HL-60 (cell line): ENCODE data around the gene SLC29A3.
A peak's percentile ranks its signal among the peaks of the same experiment; 100 is the strongest.
"Not testable (repeated sequence)": the region's sequence is repeated elsewhere in the genome, so short reads cannot be mapped to it uniquely, and the experiment has no call there.

Source experiments
- DNase-seq, 2 experiments: peaks; one replicate each; pipeline ENCODE4 v3.0.0-alpha.2; 2010 to 2020; ENCODE audit warnings: low read depth in 1 of 2, low spot score in 1 of 2
- H3K27ac ChIP-seq: fragments of 250-450 bp; sonication (Bioruptor Pico); replicated peaks from 2 replicates; pipeline ENCODE4 v1.5.1; 2020; ENCODE audit warnings: mild to moderate bottlenecking, moderate library complexity
- H3K27me3 ChIP-seq: fragments of 250-450 bp; sonication (Bioruptor Pico); 2 replicates; pipeline ENCODE4 v1.5.1; 2021; ENCODE audit warnings: mild to moderate bottlenecking, moderate library complexity; ENCODE audit not compliant: insufficient read depth, poor library complexity, severe bottlenecking
- H3K4me3 ChIP-seq: replicated peaks from 2 replicates; pipeline ENCODE4 v1.5.1; 2011; ENCODE audit warnings: mild to moderate bottlenecking, control low read depth, low read length; ENCODE audit not compliant: insufficient read depth
- GABPA ChIP-seq: IDR thresholded peaks from 2 replicates; pipeline ENCODE4 v1.6.1; 2012; ENCODE audit warnings: low read depth
- POLR2AphosphoS5 ChIP-seq: IDR thresholded peaks from 2 replicates; pipeline ENCODE4 v1.6.1; 2012; ENCODE audit warnings: low read depth
- SPI1 ChIP-seq: IDR thresholded peaks from 2 replicates; pipeline ENCODE4 v1.6.1; 2012; ENCODE audit warnings: low read depth, mild to moderate bottlenecking, borderline replicate concordance
- TF ChIP-seq, protein P1 (sequence below): IDR thresholded peaks from one replicate; pipeline ENCODE4 v1.5.1; 2011; ENCODE audit warnings: low read length, control low read depth, inconsistent platforms; ENCODE audit not compliant: insufficient read depth
- TF ChIP-seq, protein P2 (sequence below): IDR thresholded peaks from 2 replicates; pipeline ENCODE4 v1.6.1; 2012; ENCODE audit warnings: low read depth; ENCODE audit not compliant: insufficient replicate concordance

The SLC29A3 gene

DNA sequence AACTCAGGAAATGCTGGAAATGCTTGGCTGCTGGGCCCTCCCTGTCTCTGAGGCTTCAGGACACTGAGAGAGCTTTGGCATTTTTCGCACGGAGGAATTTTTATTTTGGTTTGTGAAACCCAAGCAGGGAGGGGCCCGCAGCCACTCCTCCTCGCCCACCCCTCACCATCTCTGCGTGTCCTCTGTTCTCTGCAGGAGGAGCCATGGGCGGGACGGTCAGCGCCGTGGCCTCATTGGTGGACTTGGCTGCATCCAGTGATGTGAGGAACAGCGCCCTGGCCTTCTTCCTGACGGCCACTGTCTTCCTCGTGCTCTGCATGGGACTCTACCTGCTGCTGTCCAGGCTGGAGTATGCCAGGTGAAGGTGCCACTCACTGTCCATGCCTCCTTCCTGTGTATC, 36.8 kb downstream of the SLC29A3 start:
- no peak overlapping the region for H3K27ac ChIP-seq
- TF ChIP-seq, protein P1, sequence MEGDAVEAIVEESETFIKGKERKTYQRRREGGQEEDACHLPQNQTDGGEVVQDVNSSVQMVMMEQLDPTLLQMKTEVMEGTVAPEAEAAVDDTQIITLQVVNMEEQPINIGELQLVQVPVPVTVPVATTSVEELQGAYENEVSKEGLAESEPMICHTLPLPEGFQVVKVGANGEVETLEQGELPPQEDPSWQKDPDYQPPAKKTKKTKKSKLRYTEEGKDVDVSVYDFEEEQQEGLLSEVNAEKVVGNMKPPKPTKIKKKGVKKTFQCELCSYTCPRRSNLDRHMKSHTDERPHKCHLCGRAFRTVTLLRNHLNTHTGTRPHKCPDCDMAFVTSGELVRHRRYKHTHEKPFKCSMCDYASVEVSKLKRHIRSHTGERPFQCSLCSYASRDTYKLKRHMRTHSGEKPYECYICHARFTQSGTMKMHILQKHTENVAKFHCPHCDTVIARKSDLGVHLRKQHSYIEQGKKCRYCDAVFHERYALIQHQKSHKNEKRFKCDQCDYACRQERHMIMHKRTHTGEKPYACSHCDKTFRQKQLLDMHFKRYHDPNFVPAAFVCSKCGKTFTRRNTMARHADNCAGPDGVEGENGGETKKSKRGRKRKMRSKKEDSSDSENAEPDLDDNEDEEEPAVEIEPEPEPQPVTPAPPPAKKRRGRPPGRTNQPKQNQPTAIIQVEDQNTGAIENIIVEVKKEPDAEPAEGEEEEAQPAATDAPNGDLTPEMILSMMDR = no peak
- TF ChIP-seq GABPA (no peak), POLR2AphosphoS5 (no peak), SPI1 (no peak)
- TF ChIP-seq, protein P2, sequence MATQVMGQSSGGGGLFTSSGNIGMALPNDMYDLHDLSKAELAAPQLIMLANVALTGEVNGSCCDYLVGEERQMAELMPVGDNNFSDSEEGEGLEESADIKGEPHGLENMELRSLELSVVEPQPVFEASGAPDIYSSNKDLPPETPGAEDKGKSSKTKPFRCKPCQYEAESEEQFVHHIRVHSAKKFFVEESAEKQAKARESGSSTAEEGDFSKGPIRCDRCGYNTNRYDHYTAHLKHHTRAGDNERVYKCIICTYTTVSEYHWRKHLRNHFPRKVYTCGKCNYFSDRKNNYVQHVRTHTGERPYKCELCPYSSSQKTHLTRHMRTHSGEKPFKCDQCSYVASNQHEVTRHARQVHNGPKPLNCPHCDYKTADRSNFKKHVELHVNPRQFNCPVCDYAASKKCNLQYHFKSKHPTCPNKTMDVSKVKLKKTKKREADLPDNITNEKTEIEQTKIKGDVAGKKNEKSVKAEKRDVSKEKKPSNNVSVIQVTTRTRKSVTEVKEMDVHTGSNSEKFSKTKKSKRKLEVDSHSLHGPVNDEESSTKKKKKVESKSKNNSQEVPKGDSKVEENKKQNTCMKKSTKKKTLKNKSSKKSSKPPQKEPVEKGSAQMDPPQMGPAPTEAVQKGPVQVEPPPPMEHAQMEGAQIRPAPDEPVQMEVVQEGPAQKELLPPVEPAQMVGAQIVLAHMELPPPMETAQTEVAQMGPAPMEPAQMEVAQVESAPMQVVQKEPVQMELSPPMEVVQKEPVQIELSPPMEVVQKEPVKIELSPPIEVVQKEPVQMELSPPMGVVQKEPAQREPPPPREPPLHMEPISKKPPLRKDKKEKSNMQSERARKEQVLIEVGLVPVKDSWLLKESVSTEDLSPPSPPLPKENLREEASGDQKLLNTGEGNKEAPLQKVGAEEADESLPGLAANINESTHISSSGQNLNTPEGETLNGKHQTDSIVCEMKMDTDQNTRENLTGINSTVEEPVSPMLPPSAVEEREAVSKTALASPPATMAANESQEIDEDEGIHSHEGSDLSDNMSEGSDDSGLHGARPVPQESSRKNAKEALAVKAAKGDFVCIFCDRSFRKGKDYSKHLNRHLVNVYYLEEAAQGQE = no peak
- H3K4me3 ChIP-seq = no peak overlapping the region
- no peak for DNase-seq
- no peaks in the 10 kb centered on the region for H3K27me3 ChIP-seq

DNA sequence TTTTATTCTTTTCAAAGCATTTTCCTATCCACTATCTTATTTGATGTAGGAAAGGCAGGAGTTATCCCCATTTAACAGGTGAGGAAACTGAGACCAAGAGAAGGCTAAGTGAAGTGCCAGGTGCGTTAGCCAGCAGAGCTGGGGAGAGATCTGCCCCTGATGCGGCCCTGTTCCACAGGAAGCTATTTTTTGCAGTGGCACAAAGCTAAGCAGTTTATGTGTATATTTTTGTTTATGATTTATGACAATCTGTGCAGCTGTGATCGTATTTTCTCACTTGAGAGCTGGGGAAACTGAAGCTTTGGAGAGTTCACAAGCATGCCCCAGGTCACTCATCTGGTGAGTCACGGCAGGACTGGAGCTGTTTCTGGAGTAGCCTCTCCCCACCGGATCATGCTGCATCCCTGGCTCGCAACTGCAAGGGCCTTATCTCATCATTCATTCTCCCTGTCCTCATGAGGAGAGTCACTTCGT, 38.8 kb downstream of the SLC29A3 start:
- TF ChIP-seq SPI1 (no peak), POLR2AphosphoS5 (no peak), GABPA (no peak)
- TF ChIP-seq, protein P1 = no peak
- TF ChIP-seq, protein P2 = no peak
- H3K27ac ChIP-seq = no peak overlapping the region

DNA sequence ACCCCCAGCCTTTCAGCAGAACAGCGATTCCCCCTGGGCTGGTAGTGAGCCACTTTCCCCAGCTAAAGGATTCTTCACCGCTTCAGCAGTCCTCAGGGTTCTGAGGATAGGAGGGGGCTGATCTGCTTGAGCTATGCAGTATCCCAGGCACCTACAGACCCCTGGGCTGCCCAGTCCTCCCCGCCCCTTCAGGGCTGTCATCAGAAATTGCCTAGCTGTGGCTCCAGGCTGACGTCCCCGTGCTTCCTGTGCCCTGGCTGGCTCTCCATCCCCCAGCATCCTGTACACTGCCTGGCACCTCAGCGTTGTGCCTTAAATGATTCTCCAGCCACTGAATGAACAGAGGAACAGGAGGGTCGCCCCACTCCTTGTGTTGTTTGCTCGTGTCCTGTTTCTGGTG, 39.2 kb downstream of the SLC29A3 start:
- Histone ChIP-seq H3K4me3 (no peak overlapping the region), H3K27me3 (no peaks in the 10 kb centered on the region), H3K27ac (no peak overlapping the region)
- DNase-seq = no peak
- TF ChIP-seq, protein P1 = no peak
- TF ChIP-seq GABPA = no peak

More for the DNA sequence above, 38.8 kb downstream of the SLC29A3 start:
- H3K4me3 ChIP-seq = no peak overlapping the region
- DNase-seq = no peak
- no peaks in the 10 kb centered on the region for H3K27me3 ChIP-seq

DNA sequence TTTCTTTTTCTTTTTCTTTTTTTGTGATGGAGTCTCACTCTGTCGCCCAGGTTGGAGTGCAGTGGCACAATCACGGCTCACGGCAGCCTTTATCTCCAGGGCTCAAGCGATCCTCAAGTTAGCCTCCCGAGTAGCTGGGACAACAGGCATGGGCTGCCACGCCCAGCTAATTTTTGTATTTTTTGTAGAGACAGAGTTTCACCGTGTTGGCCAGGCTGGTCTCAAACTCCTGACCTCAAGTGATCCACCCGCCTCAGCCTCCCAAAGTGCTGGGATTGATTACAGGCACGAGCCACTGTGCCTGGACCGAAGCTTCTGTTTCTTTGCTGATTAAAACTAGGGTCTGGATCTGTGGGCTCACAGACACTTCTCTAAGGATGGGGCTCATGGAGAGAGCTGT, 39.8 kb downstream of the SLC29A3 start:
- not testable (repeated sequence) for H3K4me3 ChIP-seq, DNase-seq, H3K27me3 ChIP-seq
- H3K27ac ChIP-seq = peak overlapping the region; percentile 38
